ENCODE results near the gene PRKN.

DNA sequence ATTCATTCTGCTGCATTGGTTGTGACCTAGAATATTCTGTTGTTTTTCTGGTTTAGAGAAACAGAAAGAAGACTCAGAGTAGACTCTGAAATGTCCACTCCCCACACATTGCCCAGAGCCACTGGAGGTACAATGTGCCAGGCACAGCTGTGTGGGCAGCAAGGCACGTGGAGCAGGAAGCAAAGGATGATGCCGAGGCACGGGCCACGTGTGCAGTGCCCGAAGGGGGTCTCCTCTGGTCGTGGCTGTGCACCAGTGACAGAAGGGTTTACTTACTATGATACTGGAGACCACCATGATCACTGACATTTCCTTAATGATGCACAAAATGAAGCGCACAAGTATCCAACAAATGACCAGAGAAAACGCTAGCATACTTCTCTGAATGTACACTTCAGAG is 488.9 kb downstream of the PRKN start:
- TF ChIP-seq, protein P1, sequence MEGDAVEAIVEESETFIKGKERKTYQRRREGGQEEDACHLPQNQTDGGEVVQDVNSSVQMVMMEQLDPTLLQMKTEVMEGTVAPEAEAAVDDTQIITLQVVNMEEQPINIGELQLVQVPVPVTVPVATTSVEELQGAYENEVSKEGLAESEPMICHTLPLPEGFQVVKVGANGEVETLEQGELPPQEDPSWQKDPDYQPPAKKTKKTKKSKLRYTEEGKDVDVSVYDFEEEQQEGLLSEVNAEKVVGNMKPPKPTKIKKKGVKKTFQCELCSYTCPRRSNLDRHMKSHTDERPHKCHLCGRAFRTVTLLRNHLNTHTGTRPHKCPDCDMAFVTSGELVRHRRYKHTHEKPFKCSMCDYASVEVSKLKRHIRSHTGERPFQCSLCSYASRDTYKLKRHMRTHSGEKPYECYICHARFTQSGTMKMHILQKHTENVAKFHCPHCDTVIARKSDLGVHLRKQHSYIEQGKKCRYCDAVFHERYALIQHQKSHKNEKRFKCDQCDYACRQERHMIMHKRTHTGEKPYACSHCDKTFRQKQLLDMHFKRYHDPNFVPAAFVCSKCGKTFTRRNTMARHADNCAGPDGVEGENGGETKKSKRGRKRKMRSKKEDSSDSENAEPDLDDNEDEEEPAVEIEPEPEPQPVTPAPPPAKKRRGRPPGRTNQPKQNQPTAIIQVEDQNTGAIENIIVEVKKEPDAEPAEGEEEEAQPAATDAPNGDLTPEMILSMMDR (IDR thresholded peaks at IDR 0.05; ENCODE audit: low read depth, low read length), result no peak
- TF ChIP-seq POLR2A (IDR thresholded peaks at IDR 0.05; ENCODE audit: extremely low read depth, insufficient read length), result no peak
- TF ChIP-seq, protein P2, sequence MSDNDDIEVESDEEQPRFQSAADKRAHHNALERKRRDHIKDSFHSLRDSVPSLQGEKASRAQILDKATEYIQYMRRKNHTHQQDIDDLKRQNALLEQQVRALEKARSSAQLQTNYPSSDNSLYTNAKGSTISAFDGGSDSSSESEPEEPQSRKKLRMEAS (IDR thresholded peaks at IDR 0.05; ENCODE audit: low read depth, low read length), result no peak
